Measurements from ENCODE around the gene RPN1. TPM values are rescaled to one million over a fixed set of nuclear protein-coding genes. Genes with fewer than 3 reads are reported as not detected.

The RPN1 gene
- total RNA-seq, 4 donors from 2014 or later, result 125 to 184 (median 143) TPM

- Histone ChIP-seq H3K36me3 (no peaks in the 10 kb centered on the region), H3K9me3 (no peaks in the 10 kb centered on the region), H3K4me3 (no peak overlapping the region), H3K27ac (no peak overlapping the region), H3K4me1 (peaks cover 0 to 4% (median 0%) of the 10 kb centered on the region in 4 donors), H3K27me3 (peaks cover 13% of the 10 kb centered on the region)
- intact Hi-C loops (cut with DNase I; ENCODE audit: low total_unique reads) (no loop called here), in situ Hi-C loops (cut with MboI; ENCODE audit: low pct_ligation_motif_present in 1 of 4, low pct_unique_long_range_greater_than_20kb in 1 of 4, low sequenced_read_pairs in 3 of 4) (loop anchor here in 1 of 4 donors (25.0 kb wide), 1 partner anchor 491 kb away; no protein-coding TSS in a partner anchor)
- 85 to 92% methylated on average over 2 to 9 of the region's 9 CpGs for WGBS, 2 donors (ENCODE audit: low coverage in 1 of 2)
- no peak for TF ChIP-seq EP300 (IDR thresholded peaks at IDR 0.05; ENCODE audit: low read depth)
- no peak for TF ChIP-seq POLR2AphosphoS5 (IDR thresholded peaks at IDR 0.05)
- TF ChIP-seq POLR2A (IDR thresholded peaks at IDR 0.05), result no peak
- TF ChIP-seq CTCF (IDR thresholded peaks at IDR 0.05), result no peak
- no peak for DNase-seq
Measured at GRCh38 chr3:128578346-128578745, 72.3 kb downstream of the RPN1 start.

- intact Hi-C loops (cut with DNase I; ENCODE audit: low total_unique reads), result no loop called here
- in situ Hi-C loops (cut with MboI; ENCODE audit: low pct_ligation_motif_present in 1 of 4, low pct_unique_long_range_greater_than_20kb in 1 of 4, low sequenced_read_pairs in 3 of 4), result loop anchor here in 1 of 4 donors (25.0 kb wide), 1 partner anchor 490 kb away; no protein-coding TSS in a partner anchor
- WGBS, 2 donors (ENCODE audit: low coverage in 1 of 2), result 82% methylated on average over 10 of the region's 10 CpGs; no CpG with 5 or more reads in 1 of the 2 donors
- no peak for DNase-seq
- Histone ChIP-seq H3K9me3 (no peaks in the 10 kb centered on the region), H3K4me1 (peaks cover 0 to 4% (median 0%) of the 10 kb centered on the region in 4 donors), H3K36me3 (no peaks in the 10 kb centered on the region), H3K27me3 (peaks cover 19% of the 10 kb centered on the region), H3K4me3 (no peak overlapping the region), H3K27ac (no peak overlapping the region)
- no peak for TF ChIP-seq EP300 (IDR thresholded peaks at IDR 0.05; ENCODE audit: low read depth)
- no peak for TF ChIP-seq CTCF (IDR thresholded peaks at IDR 0.05)
- TF ChIP-seq POLR2AphosphoS5 (IDR thresholded peaks at IDR 0.05), result no peak
- no peak for TF ChIP-seq POLR2A (IDR thresholded peaks at IDR 0.05)
Measured at GRCh38 chr3:128577711-128578110, 72.9 kb downstream of the RPN1 start.

- no peak overlapping the region for H3K27ac ChIP-seq
- intact Hi-C loops (cut with DNase I; ENCODE audit: low total_unique reads), result no loop called here
- H3K27me3 ChIP-seq, result peaks cover 30% of the 10 kb centered on the region
- peaks cover 0 to 4% (median 0%) of the 10 kb centered on the region in 4 donors for H3K4me1 ChIP-seq
- no peak overlapping the region for H3K4me3 ChIP-seq
- in situ Hi-C loops (cut with MboI; ENCODE audit: low pct_ligation_motif_present in 1 of 4, low pct_unique_long_range_greater_than_20kb in 1 of 4, low sequenced_read_pairs in 3 of 4), result loop anchor here in 1 of 4 donors (25.0 kb wide), 1 partner anchor 489 kb away; no protein-coding TSS in a partner anchor
- H3K36me3 ChIP-seq, result no peaks in the 10 kb centered on the region
- DNase-seq, result no peak
- TF ChIP-seq POLR2A (IDR thresholded peaks at IDR 0.05), result no peak
- TF ChIP-seq CTCF (IDR thresholded peaks at IDR 0.05), result no peak
- no peak for TF ChIP-seq EP300 (IDR thresholded peaks at IDR 0.05; ENCODE audit: low read depth)
- no peak for TF ChIP-seq POLR2AphosphoS5 (IDR thresholded peaks at IDR 0.05)
- no peaks in the 10 kb centered on the region for H3K9me3 ChIP-seq
- WGBS, 2 donors (ENCODE audit: low coverage in 1 of 2), result 88% methylated on average over 10 of the region's 10 CpGs; no CpG with 5 or more reads in 1 of the 2 donors
Measured at GRCh38 chr3:128576290-128576689, 74.3 kb downstream of the RPN1 start.

GRCh38 chr3:128575777-128576176 lies 74.8 kb downstream of the RPN1 start:
- WGBS, 2 donors (ENCODE audit: low coverage in 1 of 2), result 70% methylated on average over 12 of the region's 12 CpGs; no CpG with 5 or more reads in 1 of the 2 donors
- in situ Hi-C loops (cut with MboI; ENCODE audit: low pct_ligation_motif_present in 1 of 4, low pct_unique_long_range_greater_than_20kb in 1 of 4, low sequenced_read_pairs in 3 of 4) (loop anchor here in 1 of 4 donors (25.0 kb wide), 1 partner anchor 488 kb away; no protein-coding TSS in a partner anchor), intact Hi-C loops (cut with DNase I; ENCODE audit: low total_unique reads) (no loop called here)
- Histone ChIP-seq H3K9me3 (no peaks in the 10 kb centered on the region), H3K4me3 (no peak overlapping the region), H3K36me3 (no peaks in the 10 kb centered on the region), H3K4me1 (peaks cover 0 to 4% (median 0%) of the 10 kb centered on the region in 4 donors), H3K27ac (no peak overlapping the region), H3K27me3 (peaks cover 34% of the 10 kb centered on the region)
- DNase-seq, result no peak
- TF ChIP-seq POLR2AphosphoS5 (IDR thresholded peaks at IDR 0.05) (no peak), CTCF (IDR thresholded peaks at IDR 0.05) (no peak), POLR2A (IDR thresholded peaks at IDR 0.05) (no peak), EP300 (IDR thresholded peaks at IDR 0.05; ENCODE audit: low read depth) (no peak)

Data from transverse colon (tissue), 4 donors.